Sigmoid colon (tissue), 7 donors: ENCODE measurements around the gene SELENOM. TPM values are rescaled to one million over a fixed set of nuclear protein-coding genes. Genes with fewer than 3 reads are reported as not detected.
A peak's percentile ranks its signal among the peaks of the same experiment; 100 is the strongest.
"Not testable (repeated sequence)": the region's sequence is repeated elsewhere in the genome, so short reads cannot be mapped to it uniquely, and the experiment has no call there.

Experiments
- DNase-seq: peaks from one replicate; pipeline ENCODE4 v3.0.0-alpha.2; 2019
- H3K27ac ChIP-seq, 4 donors: fragments of 200-600 bp; sonication (generic); one replicate each; pipeline ENCODE4 v1.5.1; 2016 to 2019; ENCODE audit warnings: mild to moderate bottlenecking in 1 of 4
- H3K27me3 ChIP-seq, 3 donors: fragments of 200-600 bp; sonication (generic); one replicate each; pipeline ENCODE4 v1.5.1; 2019; ENCODE audit warnings: mild to moderate bottlenecking in 1 of 3
- H3K36me3 ChIP-seq, 4 donors: fragments of 200-600 bp; sonication (generic); one replicate each; pipeline ENCODE4 v1.5.1; 2016 to 2019
- H3K4me1 ChIP-seq, 4 donors: fragments of 200-600 bp; sonication (generic); one replicate each; pipeline ENCODE4 v1.5.1; 2017 to 2019
- H3K4me3 ChIP-seq, 4 donors: fragments of 200-600 bp; sonication (generic); one replicate each; pipeline ENCODE4 v1.5.1; 2017 to 2019; ENCODE audit warnings: mild to moderate bottlenecking in 2 of 4, moderate library complexity in 1 of 4
- H3K9me3 ChIP-seq, 4 donors: fragments of 200-600 bp in 3 of 4; sonication (generic) in 3 of 4; one replicate each; pipeline versions ENCODE4 v1.5.1 to v1.6.1; 2013 to 2019
- CTCF ChIP-seq, 4 experiments: fragments of 450-650 bp in 3 of 4; fragments of 200-600 bp in 1 of 4; IDR thresholded peaks; one replicate each; pipeline ENCODE4 v1.5.1; 2016 to 2019; ENCODE audit warnings: antibody characterized with exemption in 4 of 4, mild to moderate bottlenecking in 3 of 4, moderate library complexity in 2 of 4
- EP300 ChIP-seq, 4 donors: sonication (generic); formaldehyde crosslinking; IDR thresholded peaks; one replicate each; pipeline ENCODE4 v1.6.1; 2017; ENCODE audit warnings: antibody characterized with exemption in 4 of 4
- POLR2A ChIP-seq, 2 donors: fragments of 450-650 bp; IDR thresholded peaks; one replicate each; pipeline ENCODE4 v1.6.1; 2016; ENCODE audit warnings: antibody characterized with exemption in 2 of 2, mild to moderate bottlenecking in 2 of 2, moderate library complexity in 2 of 2
- POLR2AphosphoS5 ChIP-seq, 4 donors: sonication (generic); formaldehyde crosslinking; IDR thresholded peaks; one replicate each; pipeline ENCODE4 v1.6.1; 2017; ENCODE audit warnings: antibody characterized with exemption in 4 of 4
- WGBS, 2 donors: extraction: QIAGEN DNeasy Blood & Tissue Kit; methylation state at CpG; one replicate each; pipeline ENCODE4 v1.1.7; 2013; 5-methylcytosine and 5-hydroxymethylcytosine counted together
- intact Hi-C: fragments of 100-400 bp; cut with DNase I; formaldehyde crosslinking; loops from one replicate; pipeline ENCODE4 v1.15.1; 2023
- polyA plus RNA-seq, 3 donors: library from polyadenylated mRNA; stranded (reverse); fragments of 200-250 nt; gene quantifications; one replicate each; pipeline ENCODE4 v1.2.3, GENCODE V29; 2013
- total RNA-seq, 4 donors: library from RNA; depleted of rRNA; stranded (reverse); fragments of >200 nt; gene quantifications; one replicate each; pipeline ENCODE4 v1.1.0, GENCODE V29; 2016
- donor health status: healthy with polysubstance abuse.
- donor health status: Bipolar disorder and iron deficiency.
- donor health status: healthy.

SELENOM gene
- total and polyA plus RNA-seq, 7 donors: 40.9 to 1,938 (median 868) TPM

DNA sequence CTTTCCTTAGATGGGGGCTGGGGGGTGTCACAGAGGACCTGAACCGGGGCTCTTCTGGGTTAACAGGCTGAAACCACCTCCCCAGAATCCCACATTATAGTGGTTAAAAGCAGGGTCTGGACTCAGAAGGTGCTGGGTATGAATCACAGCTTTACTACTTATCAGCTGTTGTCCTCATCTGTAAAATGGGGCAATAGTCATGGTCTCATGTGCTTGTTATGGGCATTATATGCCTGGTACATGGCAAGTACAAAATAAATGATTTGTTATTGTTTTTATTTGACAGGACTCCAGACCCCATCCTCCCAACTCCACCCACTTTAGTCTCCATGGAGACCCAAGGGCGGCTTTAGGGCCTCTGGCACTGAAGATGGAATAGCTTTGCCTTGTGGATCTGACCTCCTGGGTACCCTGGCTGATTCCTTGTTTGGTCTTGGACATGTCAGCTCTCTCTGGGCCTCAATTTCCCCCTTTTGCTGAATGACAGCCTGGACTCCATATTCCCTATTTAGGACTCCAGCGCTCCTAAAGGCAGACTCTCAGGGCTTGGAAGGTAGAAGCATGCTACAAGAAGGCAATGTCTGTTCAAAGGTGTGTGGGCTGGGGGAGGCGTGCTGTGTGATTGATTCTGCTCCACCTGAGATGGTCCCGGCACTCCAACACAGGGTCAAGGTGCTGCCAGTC lies 27.1 kb downstream of the SELENOM start:
- peak overlapping the region; percentile 67 to 82 (median 80) for H3K4me3 ChIP-seq
- peak overlapping the region; percentile 96 to 100 (median 99) for H3K27ac ChIP-seq
- H3K4me1 ChIP-seq: peaks cover 0 to 51% (median 50%) of the 10 kb centered on the region in 4 donors
- TF ChIP-seq CTCF (IDR thresholded peaks at IDR 0.05): no peak
- no peak for TF ChIP-seq EP300 (IDR thresholded peaks at IDR 0.05)
- TF ChIP-seq POLR2A (IDR thresholded peaks at IDR 0.05): no peak
- TF ChIP-seq POLR2AphosphoS5 (IDR thresholded peaks at IDR 0.05): no peak
- no peaks in the 10 kb centered on the region for H3K36me3 ChIP-seq
- intact Hi-C loops: no loop called here
- no peaks in the 10 kb centered on the region for H3K9me3 ChIP-seq
- WGBS, 2 donors: 24 to 31% methylated on average over 5 of the region's 5 CpGs
- DNase-seq: no peak
- H3K27me3 ChIP-seq: no peaks in the 10 kb centered on the region

DNA sequence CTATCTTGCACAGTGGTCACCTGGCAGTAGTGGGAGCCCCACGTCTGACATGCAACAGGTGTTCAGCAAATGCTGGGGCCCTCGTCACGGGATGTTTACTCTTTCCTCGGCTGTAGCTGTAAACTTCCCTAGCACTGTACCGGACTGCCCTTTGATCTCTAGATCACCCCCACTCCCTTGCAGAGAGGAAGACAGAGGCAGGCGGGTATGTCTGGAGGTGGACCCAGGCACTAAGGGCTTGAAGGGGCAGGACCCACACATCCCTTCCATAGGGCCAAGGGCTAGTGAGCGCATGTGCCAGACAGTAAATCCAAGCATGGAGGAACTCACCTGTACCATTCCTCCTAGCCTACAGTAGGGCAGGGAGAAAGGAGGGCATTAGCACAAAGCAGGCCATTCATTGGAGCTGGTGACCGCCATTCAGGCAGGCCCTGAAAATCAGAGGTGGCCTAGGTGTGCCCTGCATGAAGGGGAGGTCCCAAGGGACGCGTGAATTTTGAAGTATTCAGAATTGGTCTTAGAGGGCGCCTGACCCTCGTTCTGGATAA lies 28.2 kb downstream of the SELENOM start:
- Histone ChIP-seq H3K4me3 (no peak overlapping the region), H3K27ac (peak overlapping the region in 2 of 4 donors; percentile 8 to 25), H3K27me3 (no peaks in the 10 kb centered on the region), H3K4me1 (peaks cover 0 to 48% (median 45%) of the 10 kb centered on the region in 4 donors), H3K9me3 (no peaks in the 10 kb centered on the region), H3K36me3 (no peaks in the 10 kb centered on the region)
- TF ChIP-seq POLR2AphosphoS5 (IDR thresholded peaks at IDR 0.05) (peak in 1 of 4 donors; percentile 24), POLR2A (IDR thresholded peaks at IDR 0.05) (no peak)
- no peak for DNase-seq
- intact Hi-C loops: no loop called here
- 16 to 66% methylated on average over 12 of the region's 12 CpGs for WGBS, 2 donors

- H3K27me3 ChIP-seq, DNase-seq, H3K4me3 ChIP-seq, intact Hi-C loops, H3K36me3 ChIP-seq, H3K9me3 ChIP-seq: not testable (repeated sequence)
- WGBS, 2 donors: 23 to 60% methylated on average over 2 of the region's 2 CpGs
- peak overlapping the region in 1 of 4 donors; percentile 25 for H3K27ac ChIP-seq
- H3K4me1 ChIP-seq: peaks cover 0 to 41% (median 37%) of the 10 kb centered on the region in 4 donors
Observed at GRCh38 chr22:31078389-31078788, 29.0 kb downstream of the SELENOM start.

- TF ChIP-seq POLR2A (IDR thresholded peaks at IDR 0.05): no peak
- no peak for TF ChIP-seq POLR2AphosphoS5 (IDR thresholded peaks at IDR 0.05)
- TF ChIP-seq CTCF (IDR thresholded peaks at IDR 0.05): no peak
- TF ChIP-seq EP300 (IDR thresholded peaks at IDR 0.05): no peak
- no peak overlapping the region for H3K27ac ChIP-seq
- intact Hi-C loops: no loop called here
- H3K4me3 ChIP-seq: no peak overlapping the region
- no peaks in the 10 kb centered on the region for H3K9me3 ChIP-seq
- no peaks in the 10 kb centered on the region for H3K27me3 ChIP-seq
- WGBS, 2 donors: 69 to 85% methylated on average over 6 of the region's 6 CpGs
- H3K4me1 ChIP-seq: peaks cover 0 to 34% (median 30%) of the 10 kb centered on the region in 4 donors
- H3K36me3 ChIP-seq: no peaks in the 10 kb centered on the region
- DNase-seq: no peak
Observed at GRCh38 chr22:31077681-31078080, 29.7 kb downstream of the SELENOM start.

DNA sequence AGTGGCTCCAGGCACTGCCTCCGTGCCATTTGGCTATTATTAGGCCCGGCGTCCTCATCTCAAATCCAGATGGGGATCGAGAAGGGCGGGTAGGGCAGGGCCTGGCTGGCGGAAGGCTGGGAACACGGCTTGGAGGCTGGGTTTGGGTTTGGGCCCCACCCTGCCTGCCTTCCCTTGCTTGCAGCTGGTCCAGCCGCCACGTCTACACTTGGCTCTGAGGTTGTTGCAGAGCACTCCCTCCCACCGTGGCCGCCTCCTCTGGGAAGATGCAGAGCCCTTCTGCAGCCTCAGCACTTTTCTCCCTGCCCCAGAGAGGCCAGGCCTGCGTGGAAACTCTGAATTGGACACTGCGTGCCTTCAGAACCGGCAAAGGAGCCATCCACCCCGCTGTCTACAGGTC lies 31.4 kb downstream of the SELENOM start:
- intact Hi-C loops: no loop called here
- 71 to 76% methylated on average over 15 of the region's 15 CpGs for WGBS, 2 donors
- peaks cover 0 to 21% (median 19%) of the 10 kb centered on the region in 4 donors for H3K4me1 ChIP-seq
- no peaks in the 10 kb centered on the region for H3K9me3 ChIP-seq
- no peaks in the 10 kb centered on the region for H3K27me3 ChIP-seq
- no peak overlapping the region for H3K4me3 ChIP-seq
- no peaks in the 10 kb centered on the region for H3K36me3 ChIP-seq
- DNase-seq: peak; percentile 93
- no peak for TF ChIP-seq POLR2A (IDR thresholded peaks at IDR 0.05)
- TF ChIP-seq POLR2AphosphoS5 (IDR thresholded peaks at IDR 0.05): peak in 2 of 4 donors; percentile 28 to 51
- peak overlapping the region; percentile 61 to 74 (median 72) for H3K27ac ChIP-seq

GRCh38 chr22:31073545-31074145 lies 33.7 kb downstream of the SELENOM start:
- intact Hi-C loops, DNase-seq, H3K9me3 ChIP-seq, H3K36me3 ChIP-seq, H3K27me3 ChIP-seq, H3K4me3 ChIP-seq, H3K27ac ChIP-seq: not testable (repeated sequence)
- peaks cover 0 to 15% (median 12%) of the 10 kb centered on the region in 4 donors for H3K4me1 ChIP-seq
- 71 to 88% methylated on average over 5 of the region's 5 CpGs for WGBS, 2 donors

DNA sequence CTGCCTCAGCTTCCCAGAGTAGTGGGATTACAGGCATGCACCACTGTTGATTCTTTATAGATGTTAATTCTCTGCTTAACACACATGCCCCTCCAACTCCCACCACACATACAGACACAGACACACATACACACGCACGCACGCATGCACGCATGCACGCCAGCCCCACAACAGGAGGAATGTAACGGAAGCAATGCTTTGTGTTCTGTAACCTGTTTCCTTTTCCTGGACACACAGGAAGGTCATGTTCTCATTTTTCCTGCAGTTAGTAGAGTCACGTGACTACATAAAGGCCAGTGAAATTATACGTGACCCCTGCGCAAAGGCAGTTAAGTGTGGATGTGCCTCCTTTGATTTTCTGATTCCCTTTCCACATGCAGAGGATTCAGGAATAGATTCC lies 34.2 kb downstream of the SELENOM start:
- H3K4me1 ChIP-seq: peaks cover 0 to 15% (median 12%) of the 10 kb centered on the region in 4 donors
- H3K36me3 ChIP-seq, intact Hi-C loops, H3K9me3 ChIP-seq, H3K27me3 ChIP-seq, H3K4me3 ChIP-seq, H3K27ac ChIP-seq, DNase-seq: not testable (repeated sequence)
- 83 to 94% methylated on average over 9 of the region's 9 CpGs for WGBS, 2 donors

DNA sequence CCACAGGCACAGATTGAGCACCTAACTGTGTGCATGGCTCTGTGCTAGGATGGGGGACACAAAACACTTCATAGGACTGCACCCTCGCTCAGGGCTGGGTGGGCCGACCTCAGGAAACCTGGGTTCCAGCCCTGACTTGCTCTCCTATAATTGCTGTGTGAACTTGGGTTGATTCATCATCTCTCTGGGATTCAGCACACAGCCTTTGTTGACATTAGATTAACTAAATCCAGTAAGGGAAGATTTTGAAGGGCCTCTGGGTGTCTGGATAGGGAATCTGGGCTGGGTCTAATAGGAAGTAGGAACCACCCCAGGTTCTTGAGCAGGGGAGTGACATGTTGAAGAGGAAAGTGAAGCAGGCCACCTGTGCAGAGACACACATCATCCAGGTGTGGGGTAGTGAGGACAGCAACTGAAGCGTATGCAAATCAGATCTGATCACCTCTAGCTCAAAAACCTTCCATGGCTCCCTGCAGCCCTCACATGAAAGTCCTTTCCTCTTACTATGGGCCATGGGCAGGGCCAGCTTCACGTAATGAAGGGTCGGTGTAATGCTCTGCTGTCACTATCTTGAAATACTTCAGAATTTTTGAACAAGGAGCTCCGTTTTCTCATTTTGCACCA lies 37.6 kb downstream of the SELENOM start:
- H3K4me3 ChIP-seq, intact Hi-C loops, H3K36me3 ChIP-seq, DNase-seq, H3K27ac ChIP-seq, H3K27me3 ChIP-seq, H3K4me1 ChIP-seq, H3K9me3 ChIP-seq: not testable (repeated sequence)
- WGBS, 2 donors: 83 to 93% methylated on average over 6 of the region's 6 CpGs
